ENCODE data around the gene PCDHGA9.
"Not testable (repeated sequence)": the region's sequence is repeated elsewhere in the genome, so short reads cannot be mapped to it uniquely, and the experiment has no call there.

The PCDHGA9 gene

DNA sequence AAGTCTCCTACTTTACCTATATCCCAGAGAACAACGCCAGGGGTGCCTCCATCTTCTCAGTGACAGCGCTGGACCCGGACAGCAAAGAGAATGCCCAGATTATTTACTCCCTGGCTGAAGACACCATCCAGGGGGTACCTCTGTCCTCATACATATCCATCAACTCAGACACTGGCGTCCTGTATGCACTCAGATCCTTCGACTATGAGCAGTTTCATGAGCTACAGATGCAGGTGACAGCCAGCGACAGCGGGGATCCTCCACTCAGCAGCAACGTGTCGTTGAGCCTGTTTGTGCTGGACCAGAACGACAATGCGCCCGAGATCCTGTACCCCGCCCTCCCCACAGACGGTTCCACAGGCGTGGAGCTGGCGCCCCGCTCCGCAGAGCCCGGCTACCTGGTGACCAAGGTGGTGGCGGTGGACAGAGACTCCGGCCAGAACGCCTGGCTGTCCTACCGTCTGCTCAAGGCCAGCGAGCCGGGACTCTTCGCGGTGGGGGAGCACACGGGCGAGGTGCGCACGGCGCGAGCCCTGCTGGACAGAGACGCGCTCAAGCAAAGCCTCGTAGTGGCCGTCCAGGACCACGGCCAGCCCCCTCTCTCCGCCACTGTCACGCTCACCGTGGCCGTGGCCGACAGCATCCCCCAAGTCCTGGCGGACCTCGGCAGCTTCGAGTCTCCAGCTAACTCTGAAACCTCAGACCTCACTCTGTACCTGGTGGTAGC is 12.1 kb downstream of the PCDHGA9 start:
- DNase-seq: not testable (repeated sequence)

DNA sequence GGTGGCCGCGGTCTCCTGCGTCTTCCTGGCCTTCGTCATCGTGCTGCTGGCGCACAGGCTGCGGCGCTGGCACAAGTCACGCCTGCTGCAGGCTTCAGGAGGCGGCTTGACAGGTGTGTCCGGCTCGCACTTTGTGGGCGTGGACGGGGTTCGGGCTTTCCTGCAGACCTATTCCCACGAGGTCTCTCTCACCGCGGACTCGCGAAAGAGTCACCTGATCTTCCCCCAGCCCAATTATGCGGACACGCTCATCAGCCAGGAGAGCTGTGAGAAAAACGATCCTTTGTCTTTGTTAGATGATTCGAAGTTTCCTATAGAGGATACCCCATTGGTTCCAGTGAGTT is 12.7 kb downstream of the PCDHGA9 start:
- DNase-seq: not testable (repeated sequence)

DNA sequence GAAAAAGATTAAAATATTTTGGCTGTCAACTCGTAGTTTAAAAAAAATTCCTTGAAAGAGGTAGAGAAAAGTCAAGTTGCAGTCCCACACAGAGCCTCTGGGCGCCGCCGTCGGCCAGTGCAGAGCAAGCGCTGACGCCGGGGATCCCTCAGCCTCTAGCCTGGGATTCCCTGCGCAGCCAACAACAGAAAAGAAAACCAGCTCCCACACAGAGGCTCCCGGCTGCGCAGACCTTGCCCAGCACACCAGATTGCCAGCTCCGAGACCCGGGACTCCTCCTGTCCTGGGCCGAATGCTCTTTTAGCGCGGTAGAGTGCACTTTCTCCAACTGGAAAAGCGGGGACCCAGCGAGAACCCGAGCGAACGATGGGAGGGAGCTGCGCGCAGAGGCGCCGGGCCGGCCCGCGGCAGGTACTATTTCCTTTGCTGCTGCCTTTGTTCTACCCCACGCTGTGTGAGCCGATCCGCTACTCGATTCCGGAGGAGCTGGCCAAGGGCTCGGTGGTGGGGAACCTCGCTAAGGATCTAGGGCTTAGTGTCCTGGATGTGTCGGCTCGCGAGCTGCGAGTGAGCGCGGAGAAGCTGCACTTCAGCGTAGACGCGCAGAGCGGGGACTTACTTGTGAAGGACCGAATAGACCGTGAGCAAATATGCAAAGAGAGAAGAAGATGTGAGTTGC is 15.1 kb downstream of the PCDHGA9 start, which contains the start of gene PCDHGB7:
TSS of gene PCDHGB7 (plus strand) at position 184 of the 679 bp plus-strand sequence. CDS start at position 367, 183 bp downstream.
- DNase-seq: peak; percentile 41

DNA sequence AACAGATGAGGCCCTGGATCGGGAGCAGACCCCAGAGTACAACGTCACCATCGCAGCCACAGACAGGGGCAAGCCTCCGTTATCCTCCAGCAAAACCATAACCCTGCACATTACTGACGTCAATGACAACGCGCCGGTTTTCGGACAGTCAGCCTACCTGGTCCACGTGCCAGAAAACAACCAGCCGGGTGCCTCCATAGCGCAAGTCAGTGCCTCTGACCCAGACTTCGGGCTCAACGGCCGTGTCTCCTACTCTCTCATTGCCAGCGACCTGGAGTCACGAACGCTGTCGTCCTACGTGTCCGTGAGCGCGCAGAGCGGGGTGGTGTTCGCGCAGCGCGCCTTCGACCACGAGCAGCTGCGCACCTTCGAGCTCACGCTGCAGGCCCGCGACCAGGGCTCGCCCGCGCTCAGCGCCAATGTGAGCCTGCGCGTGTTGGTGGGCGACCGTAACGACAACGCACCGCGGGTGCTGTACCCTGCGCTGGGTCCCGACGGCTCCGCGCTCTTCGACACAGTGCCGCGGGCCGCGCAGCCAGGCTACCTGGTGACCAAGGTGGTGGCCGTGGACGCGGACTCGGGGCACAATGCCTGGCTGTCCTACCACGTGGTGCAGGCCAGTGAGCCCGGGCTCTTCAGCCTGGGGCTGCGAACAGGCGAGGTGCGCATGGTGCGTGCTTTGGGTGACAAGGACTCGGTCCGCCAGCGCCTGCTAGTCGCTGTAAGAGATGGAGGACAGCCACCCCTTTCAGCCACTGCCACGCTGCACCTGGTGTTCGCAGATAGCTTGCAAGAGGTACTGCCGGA is 16.7 kb downstream of the PCDHGA9 start:
- no peak for DNase-seq

DNA sequence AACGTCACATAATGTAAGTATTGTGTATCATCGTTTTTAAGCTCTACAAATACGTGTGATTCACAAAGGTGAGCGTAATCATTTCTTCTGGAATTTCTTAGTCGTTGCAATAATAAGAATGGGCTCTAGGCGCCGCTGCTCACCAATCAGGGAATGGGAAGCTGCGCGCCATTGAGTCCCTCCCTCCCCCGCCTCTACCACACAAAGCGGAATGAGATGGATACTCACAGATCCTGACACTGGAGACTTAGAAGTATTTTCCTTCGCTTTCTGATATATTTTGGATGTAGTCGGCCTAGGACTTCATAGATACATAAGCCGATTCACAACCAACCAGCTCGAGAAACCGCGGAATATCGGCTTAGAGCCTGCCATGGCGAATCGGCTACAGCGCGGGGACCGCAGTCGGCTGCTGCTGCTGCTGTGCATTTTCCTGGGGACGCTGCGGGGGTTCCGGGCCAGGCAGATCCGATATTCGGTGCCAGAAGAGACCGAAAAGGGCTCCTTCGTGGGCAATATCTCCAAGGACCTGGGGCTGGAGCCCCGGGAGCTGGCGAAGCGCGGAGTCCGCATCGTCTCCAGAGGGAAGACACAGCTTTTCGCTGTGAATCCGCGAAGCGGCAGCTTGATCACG is 18.4 kb downstream of the PCDHGA9 start, which contains the start of gene PCDHGA11:
TSS of gene PCDHGA11 (plus strand) at position 197 of the 634 bp plus-strand sequence. CDS start at position 374, 177 bp downstream.
- DNase-seq: no peak

DNA sequence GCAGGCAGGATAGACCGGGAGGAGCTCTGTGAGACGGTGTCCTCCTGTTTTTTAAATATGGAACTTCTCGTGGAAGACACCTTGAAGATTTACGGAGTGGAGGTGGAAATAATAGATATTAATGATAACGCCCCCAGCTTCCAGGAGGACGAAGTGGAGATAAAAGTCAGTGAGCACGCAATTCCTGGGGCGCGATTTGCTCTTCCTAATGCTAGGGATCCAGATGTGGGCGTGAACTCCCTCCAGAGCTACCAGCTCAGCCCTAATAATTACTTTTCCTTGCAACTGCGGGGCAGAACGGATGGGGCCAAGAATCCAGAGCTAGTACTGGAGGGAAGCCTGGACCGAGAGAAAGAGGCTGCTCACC is 18.9 kb downstream of the PCDHGA9 start:
- no peak for DNase-seq

DNA sequence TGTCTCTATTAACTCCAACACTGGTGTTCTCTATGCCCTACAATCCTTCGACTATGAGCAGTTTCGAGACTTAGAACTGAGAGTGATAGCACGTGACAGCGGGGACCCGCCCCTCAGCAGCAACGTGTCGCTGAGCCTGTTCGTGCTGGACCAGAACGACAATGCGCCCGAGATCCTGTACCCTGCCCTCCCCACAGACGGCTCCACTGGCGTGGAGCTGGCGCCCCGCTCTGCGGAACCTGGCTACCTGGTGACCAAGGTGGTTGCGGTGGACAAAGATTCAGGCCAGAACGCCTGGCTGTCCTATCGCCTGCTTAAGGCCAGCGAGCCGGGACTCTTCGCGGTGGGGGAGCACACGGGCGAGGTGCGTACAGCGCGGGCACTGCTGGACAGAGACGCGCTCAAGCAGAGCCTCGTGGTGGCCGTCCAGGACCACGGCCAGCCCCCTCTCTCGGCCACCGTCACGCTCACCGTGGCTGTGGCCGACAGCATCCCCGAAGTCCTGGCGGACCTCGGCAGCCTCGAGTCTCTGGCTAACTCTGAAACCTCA is 20.2 kb downstream of the PCDHGA9 start:
- DNase-seq: no peak

DNA sequence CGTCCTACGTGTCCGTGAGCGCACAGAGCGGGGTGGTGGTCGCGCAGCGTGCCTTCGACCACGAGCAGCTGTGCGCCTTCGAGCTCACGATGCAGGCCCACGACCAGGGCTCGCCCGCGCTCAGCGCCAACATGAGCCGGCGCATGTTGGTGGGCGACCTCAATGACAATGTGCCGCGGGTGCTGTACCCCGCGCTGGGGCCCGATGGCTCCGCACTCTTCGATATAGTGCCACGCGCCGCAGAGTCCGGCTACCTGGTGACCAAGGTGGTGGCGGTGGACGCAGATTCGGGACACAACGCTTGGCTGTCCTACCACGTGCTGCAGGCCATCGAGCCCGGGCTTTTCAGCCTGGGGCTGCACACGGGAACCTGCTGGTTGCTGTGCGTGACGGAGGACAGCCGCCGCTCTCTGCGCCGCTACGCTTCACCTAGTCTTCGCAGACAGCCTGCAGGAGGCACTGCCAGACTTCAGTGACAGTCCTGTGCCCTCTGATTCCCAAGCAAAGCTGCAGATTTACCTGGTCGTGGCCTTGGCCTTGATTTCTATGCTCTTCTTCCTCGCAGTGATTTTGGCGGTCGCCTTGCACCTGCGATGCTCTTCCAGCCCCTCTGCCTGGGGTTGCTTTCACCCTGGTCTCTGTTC is 25.3 kb downstream of the PCDHGA9 start:
- DNase-seq: no peak

DNA sequence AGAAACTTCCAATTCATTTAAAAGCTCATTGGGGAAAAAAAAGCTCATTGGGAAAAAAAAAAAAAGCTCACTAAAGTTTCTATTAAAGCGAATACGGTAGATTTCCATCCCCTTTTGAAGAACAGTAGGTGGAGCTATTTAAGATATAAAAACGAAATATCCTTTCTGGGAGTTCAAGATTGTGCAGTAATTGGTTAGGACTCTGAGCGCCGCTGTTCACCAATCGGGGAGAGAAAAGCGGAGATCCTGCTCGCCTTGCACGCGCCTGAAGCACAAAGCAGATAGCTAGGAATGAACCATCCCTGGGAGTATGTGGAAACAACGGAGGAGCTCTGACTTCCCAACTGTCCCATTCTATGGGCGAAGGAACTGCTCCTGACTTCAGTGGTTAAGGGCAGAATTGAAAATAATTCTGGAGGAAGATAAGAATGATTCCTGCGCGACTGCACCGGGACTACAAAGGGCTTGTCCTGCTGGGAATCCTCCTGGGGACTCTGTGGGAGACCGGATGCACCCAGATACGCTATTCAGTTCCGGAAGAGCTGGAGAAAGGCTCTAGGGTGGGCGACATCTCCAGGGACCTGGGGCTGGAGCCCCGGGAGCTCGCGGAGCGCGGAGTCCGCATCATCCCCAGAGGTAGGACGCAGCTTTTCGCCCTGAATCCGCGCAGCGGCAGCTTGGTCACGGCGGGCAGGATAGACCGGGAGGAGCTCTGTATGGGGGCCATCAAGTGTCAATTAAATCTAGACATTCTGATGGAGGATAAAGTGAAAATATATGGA is 27.9 kb downstream of the PCDHGA9 start, which contains the start of gene PCDHGA12:
TSS of gene PCDHGA12 (plus strand) at position 176 of the 782 bp plus-strand sequence. CDS start at position 429, 253 bp downstream.
- DNase-seq: peak; percentile 7

DNA sequence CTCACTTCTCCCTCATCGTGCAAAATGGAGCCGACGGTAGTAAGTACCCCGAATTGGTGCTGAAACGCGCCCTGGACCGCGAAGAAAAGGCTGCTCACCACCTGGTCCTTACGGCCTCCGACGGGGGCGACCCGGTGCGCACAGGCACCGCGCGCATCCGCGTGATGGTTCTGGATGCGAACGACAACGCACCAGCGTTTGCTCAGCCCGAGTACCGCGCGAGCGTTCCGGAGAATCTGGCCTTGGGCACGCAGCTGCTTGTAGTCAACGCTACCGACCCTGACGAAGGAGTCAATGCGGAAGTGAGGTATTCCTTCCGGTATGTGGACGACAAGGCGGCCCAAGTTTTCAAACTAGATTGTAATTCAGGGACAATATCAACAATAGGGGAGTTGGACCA is 28.7 kb downstream of the PCDHGA9 start:
- DNase-seq: no peak

DNA sequence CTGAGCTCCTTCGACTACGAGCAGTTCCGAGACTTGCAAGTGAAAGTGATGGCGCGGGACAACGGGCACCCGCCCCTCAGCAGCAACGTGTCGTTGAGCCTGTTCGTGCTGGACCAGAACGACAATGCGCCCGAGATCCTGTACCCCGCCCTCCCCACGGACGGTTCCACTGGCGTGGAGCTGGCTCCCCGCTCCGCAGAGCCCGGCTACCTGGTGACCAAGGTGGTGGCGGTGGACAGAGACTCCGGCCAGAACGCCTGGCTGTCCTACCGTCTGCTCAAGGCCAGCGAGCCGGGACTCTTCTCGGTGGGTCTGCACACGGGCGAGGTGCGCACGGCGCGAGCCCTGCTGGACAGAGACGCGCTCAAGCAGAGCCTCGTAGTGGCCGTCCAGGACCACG is 29.7 kb downstream of the PCDHGA9 start:
- not testable (repeated sequence) for DNase-seq

DNA sequence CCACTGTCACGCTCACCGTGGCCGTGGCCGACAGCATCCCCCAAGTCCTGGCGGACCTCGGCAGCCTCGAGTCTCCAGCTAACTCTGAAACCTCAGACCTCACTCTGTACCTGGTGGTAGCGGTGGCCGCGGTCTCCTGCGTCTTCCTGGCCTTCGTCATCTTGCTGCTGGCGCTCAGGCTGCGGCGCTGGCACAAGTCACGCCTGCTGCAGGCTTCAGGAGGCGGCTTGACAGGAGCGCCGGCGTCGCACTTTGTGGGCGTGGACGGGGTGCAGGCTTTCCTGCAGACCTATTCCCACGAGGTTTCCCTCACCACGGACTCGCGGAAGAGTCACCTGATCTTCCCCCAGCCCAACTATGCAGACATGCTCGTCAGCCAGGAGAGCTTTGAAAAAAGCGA is 30.1 kb downstream of the PCDHGA9 start:
- DNase-seq: not testable (repeated sequence)

DNA sequence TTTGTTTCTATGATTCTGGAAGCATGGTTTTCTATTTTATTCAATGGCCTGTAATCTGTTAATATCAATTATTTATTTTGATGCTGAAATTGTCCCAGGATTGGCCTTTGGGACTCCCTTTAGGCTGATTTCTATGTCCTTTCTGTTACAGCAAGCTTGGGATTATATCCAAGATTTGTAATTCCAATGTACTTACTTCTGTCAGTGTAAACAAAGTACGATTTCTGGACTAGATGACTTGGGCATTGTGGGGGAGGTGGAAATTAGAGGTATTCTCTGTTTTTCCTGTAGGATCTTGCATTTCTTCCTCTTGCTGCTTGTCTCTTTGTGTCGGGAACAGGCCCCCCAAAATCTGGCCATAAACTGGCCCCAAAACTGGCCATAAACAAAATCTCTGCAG is 31.4 kb downstream of the PCDHGA9 start:
- DNase-seq: no peak

DNA sequence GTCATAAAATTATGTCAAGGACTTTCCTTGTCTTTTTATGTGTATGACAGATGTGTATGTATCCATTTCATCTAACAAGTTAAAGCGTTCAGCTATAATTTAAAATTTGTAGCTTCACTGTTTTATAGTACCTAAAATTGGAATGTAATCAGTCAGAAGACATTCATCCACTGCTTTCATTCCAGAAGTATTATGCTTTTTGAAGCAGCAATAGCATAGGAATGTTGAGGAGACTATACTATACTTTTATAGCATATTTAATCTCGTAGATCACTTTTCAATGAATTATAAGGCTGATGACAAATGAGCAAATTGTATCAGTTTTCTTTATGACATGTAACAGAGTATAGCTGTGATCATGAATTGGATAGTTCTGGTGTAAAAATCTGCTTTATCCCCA is 34.6 kb downstream of the PCDHGA9 start:
- no peak for DNase-seq

DNA sequence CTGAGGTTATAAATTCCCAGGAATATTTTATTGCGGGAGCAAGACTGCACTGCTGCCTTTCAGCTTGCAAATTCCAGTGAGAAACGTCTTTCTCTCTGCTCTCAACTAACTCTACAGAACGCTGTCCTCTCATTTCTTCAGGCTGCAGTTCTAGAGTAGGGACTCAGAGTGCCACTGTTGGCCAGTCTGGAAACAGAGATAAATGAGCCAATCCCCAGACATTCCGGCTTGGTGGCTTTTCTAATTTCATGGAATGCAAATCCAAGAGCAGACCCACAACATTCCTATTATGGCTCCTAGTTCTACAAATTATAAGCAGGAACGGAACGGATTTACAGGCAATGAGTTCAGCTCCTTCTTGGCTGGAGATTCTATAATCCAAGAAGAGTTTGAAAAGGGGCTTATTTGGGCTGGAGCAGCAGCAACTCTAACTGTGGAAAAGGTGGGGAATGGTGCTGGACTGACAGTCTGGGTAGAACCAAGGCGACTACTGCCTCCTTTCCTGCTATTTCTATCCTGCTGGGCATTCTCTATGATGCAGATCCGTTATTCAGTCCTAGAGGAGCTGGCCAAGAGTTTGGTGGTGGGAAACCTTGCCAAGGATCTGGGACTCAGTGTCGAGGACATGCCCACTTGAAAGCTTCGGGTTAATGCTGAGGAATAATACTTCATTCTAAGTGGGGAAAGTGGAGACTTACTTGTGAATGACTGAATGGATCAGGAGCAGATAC is 37.0 kb downstream of the PCDHGA9 start:
- no peak for DNase-seq

DNA sequence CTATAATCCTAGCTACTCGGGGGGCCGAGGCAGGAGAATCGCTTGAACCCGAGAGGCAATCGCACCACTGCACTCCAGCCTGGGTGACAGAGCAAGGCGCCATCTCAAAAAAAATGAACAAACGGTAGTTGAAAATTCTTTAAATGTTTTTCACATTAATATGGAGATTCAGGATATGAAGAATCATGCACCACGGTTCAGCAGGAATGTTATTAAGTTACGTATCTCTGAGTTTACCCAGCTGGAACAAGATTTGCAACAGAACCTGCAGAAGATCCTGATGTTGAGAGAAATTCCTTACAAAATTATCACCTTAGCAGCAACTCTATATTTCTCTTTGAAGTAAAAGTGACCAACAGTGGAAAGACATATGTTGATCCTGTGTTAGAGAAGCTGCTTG is 37.8 kb downstream of the PCDHGA9 start:
- DNase-seq: no peak

DNA sequence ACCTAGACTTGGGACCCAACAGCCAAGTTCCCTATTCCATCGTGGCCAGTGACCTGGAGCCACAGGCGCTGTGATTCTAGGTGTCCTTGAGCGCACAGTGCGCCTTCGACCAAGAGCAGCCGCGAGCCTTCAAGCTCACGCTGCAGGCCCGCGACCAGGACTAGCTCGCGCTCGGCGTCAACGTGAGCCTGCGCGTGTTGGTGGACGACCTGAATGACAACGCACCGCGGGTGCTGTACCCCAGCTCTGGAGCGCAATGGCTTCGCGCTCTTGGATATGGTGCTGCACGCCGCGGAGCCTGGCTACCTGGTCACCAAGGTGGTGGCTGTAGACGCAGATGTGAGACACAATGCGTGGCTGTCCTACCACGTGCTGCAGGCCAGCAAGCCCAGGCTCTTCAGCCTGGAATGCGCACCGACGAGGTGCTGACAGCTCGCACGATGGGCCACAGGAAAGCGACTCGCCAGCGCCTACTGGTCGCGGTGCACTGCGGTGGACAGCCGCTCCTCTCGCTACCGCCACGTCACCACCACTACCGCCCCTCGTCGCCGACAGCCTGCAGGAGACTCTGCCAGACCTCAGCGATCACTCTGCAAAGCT is 39.1 kb downstream of the PCDHGA9 start:
- DNase-seq: no peak
